DOHH2 (cell line): Measurements from ENCODE around the gene CFAP69.

Experiments
- H3F3A ChIP-seq: fragments of 200-600 bp; sonication (generic), shearing (Covaris generic); 2 replicates; pipeline ENCODE4 v1.6.0; 2016; ENCODE audit warnings: antibody characterized with exemption, mild to moderate bottlenecking; ENCODE audit not compliant: control insufficient read depth, insufficient read depth
- H3K27ac ChIP-seq: fragments of 200-600 bp; sonication (generic); 2 replicates; pipeline ENCODE4 v1.5.1; 2014; ENCODE audit warnings: low read depth, mild to moderate bottlenecking, low read length, moderate library complexity
- H3K27me3 ChIP-seq: fragments of 200-600 bp; sonication (generic); 2 replicates; pipeline ENCODE4 v1.6.1; 2014; ENCODE audit warnings: mild to moderate bottlenecking, low read length, mixed read lengths; ENCODE audit not compliant: control insufficient read depth
- H3K36me3 ChIP-seq: fragments of 200-600 bp; sonication (generic); 2 replicates; pipeline ENCODE4 v1.6.1; 2014; ENCODE audit warnings: mild to moderate bottlenecking, low read length, moderate library complexity, mixed read lengths; ENCODE audit not compliant: control insufficient read depth
- H3K4me1 ChIP-seq: fragments of 200-600 bp; sonication (generic); 2 replicates; pipeline ENCODE4 v1.6.1; 2014; ENCODE audit warnings: mild to moderate bottlenecking, low read length, mixed read lengths; ENCODE audit not compliant: control insufficient read depth
- H3K4me2 ChIP-seq: fragments of 200-600 bp; sonication (generic); 2 replicates; pipeline ENCODE4 v1.6.0; 2014; ENCODE audit warnings: mild to moderate bottlenecking, low read length, moderate library complexity
- H3K4me3 ChIP-seq: fragments of 200-600 bp; sonication (generic); 2 replicates; pipeline ENCODE4 v1.5.1; 2014; ENCODE audit warnings: mild to moderate bottlenecking, low read length, mixed read lengths
- H3K79me2 ChIP-seq: fragments of 200-600 bp; sonication (generic); 2 replicates; pipeline ENCODE4 v1.6.1; 2014; ENCODE audit warnings: mild to moderate bottlenecking, low read length, mixed read lengths; ENCODE audit not compliant: control insufficient read depth
- H3K9me2 ChIP-seq: fragments of 200-600 bp; sonication (generic); replicated peaks from 2 replicates; pipeline ENCODE4 v1.6.1; 2014; ENCODE audit warnings: mild to moderate bottlenecking, low read length, mixed read lengths; ENCODE audit not compliant: control insufficient read depth
- H3K9me3 ChIP-seq: fragments of 200-600 bp; sonication (generic); 2 replicates; pipeline ENCODE4 v1.6.1; 2014; ENCODE audit warnings: antibody characterized with exemption, low read length, mixed read lengths; ENCODE audit not compliant: control insufficient read depth, insufficient read depth
- H4K20me1 ChIP-seq: fragments of 200-600 bp; sonication (generic); 2 replicates; pipeline ENCODE4 v1.6.0; 2014; ENCODE audit warnings: low read depth, mild to moderate bottlenecking, antibody characterized with exemption, low read length, moderate library complexity; ENCODE audit not compliant: control insufficient read depth, insufficient read depth
- EZH2phosphoT487 ChIP-seq: fragments of 200-600 bp; sonication (generic); IDR thresholded peaks from 2 replicates; pipeline ENCODE4 v1.6.1; 2017; ENCODE audit warnings: borderline replicate concordance, mild to moderate bottlenecking, antibody characterized with exemption, low read length, moderate library complexity, mixed read lengths
- TF ChIP-seq, protein P1 (sequence below): fragments of 200-600 bp; sonication (generic); IDR thresholded peaks from one replicate; pipeline ENCODE4 v1.5.1; 2014; ENCODE audit warnings: antibody characterized with exemption, mild to moderate bottlenecking, low read depth, low read length; ENCODE audit not compliant: poor library complexity, severe bottlenecking

CFAP69 gene, protein sequence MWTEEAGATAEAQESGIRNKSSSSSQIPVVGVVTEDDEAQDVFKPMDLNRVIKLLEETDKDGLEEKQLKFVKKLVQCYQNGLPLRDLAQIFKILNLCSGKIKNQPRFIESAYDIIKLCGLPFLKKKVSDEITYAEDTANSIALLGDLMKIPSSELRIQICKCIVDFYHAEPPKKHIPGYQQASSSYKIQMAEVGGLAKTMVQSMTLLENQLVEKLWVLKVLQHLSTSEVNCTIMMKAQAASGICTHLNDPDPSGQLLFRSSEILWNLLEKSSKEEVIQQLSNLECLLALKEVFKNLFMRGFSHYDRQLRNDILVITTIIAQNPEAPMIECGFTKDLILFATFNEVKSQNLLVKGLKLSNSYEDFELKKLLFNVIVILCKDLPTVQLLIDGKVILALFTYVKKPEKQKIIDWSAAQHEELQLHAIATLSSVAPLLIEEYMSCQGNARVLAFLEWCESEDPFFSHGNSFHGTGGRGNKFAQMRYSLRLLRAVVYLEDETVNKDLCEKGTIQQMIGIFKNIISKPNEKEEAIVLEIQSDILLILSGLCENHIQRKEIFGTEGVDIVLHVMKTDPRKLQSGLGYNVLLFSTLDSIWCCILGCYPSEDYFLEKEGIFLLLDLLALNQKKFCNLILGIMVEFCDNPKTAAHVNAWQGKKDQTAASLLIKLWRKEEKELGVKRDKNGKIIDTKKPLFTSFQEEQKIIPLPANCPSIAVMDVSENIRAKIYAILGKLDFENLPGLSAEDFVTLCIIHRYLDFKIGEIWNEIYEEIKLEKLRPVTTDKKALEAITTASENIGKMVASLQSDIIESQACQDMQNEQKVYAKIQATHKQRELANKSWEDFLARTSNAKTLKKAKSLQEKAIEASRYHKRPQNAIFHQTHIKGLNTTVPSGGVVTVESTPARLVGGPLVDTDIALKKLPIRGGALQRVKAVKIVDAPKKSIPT

DNA sequence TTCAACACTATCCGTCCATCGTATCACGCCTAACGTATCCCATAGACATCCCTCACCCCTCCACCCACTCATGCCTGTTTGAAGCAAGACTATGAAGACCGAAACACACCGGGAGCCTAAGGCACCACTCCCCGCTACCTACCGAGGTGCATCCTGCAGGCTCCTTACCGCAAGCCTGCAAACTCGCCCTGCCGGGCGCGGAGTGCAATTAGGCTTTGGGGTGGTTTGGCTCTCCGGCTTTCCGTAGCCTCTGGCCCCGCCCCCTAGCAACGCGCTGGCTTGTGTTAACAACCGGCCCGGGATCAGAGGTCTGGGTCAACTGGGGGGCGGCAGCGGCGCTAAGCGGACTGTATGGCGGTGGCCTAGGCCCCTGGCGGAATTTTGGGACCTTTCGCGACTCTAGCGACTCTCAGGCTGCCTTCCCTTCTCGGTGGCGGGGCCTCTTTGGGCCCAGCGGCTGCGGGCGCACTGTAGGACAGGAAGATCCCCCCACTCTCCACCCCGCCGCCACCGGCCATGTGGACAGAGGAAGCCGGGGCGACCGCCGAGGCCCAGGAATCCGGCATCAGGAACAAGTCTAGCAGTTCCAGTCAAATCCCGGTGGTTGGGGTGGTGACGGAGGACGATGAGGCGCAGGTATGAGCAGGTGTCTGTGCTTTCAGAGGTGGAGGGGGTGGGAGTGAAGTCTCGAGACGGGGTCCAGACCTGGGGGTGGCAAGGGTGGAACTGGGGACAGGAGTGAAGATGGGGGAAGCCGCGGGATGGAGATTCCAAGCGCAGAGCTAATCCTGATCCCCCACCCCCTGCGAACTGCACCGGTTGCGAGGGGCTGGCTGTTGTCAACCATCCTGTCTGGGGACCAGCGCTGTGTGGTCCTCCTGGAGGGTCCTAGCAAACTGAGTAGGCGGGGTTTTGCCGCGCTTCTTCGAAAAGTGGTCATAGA lies at the start of gene CFAP69:
CFAP69 (plus strand) TSS at position 266 of the 943 bp plus-strand sequence; CDS start at position 517, 251 bp downstream.
- no peaks in the 10 kb centered on the region for H3K79me2 ChIP-seq
- no peak within 1 kb of the TSS for H3K4me3 ChIP-seq
- no peaks in the 10 kb centered on the region for H3K9me2 ChIP-seq
- H3K36me3 ChIP-seq = no peaks in the 10 kb centered on the region
- no peaks in the 10 kb centered on the region for H3F3A ChIP-seq
- TF ChIP-seq, protein P1, sequence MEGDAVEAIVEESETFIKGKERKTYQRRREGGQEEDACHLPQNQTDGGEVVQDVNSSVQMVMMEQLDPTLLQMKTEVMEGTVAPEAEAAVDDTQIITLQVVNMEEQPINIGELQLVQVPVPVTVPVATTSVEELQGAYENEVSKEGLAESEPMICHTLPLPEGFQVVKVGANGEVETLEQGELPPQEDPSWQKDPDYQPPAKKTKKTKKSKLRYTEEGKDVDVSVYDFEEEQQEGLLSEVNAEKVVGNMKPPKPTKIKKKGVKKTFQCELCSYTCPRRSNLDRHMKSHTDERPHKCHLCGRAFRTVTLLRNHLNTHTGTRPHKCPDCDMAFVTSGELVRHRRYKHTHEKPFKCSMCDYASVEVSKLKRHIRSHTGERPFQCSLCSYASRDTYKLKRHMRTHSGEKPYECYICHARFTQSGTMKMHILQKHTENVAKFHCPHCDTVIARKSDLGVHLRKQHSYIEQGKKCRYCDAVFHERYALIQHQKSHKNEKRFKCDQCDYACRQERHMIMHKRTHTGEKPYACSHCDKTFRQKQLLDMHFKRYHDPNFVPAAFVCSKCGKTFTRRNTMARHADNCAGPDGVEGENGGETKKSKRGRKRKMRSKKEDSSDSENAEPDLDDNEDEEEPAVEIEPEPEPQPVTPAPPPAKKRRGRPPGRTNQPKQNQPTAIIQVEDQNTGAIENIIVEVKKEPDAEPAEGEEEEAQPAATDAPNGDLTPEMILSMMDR = no peak
- TF ChIP-seq EZH2phosphoT487 = no peak
- H3K9me3 ChIP-seq = no peaks in the 10 kb centered on the region; the same call in 1 of the 2 replicates
- H3K27me3 ChIP-seq = peaks cover 11% of the 10 kb centered on the region
- H4K20me1 ChIP-seq = no peaks in the 10 kb centered on the region
- H3K4me1 ChIP-seq = no peaks in the 10 kb centered on the region
- H3K4me2 ChIP-seq = no peak within 1 kb of the TSS
- H3K27ac ChIP-seq = no peak within 1 kb of the TSS

DNA sequence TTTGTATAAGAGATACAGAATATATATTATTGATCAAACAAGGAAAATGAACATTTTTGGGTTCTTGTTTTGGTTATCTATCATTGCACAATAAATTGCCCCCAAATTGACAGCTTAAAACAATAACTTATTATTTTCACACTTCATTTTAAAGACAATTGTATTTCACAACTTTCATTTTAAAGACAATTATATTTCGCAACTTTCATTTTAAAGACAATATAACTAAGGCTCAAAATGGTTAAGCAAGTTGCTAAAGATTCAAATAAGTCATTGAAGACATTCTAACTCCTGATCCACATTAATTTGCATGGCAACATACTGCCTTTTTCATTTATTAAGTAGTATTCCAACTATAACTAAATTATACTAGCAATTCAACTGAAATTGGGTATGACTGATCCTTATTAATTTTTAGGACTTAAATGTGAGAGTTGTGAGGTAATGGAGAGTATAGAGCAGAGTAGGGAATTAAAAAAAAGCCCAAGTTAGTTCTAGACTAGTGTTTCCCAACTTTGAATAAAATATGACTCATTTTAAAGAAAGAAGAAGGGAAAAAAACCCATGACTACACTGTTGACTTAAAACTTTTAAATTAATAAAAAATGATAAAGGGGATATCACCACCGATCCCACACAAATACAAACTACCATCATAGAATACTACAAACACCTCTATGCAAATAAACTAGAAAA lies 43.3 kb upstream of the CFAP69 start:
- no peaks in the 10 kb centered on the region for H3K9me2 ChIP-seq
- no peak overlapping the region for H3K4me3 ChIP-seq
- H3K9me3 ChIP-seq = no peaks in the 10 kb centered on the region
- no peak overlapping the region for H3K4me2 ChIP-seq
- 0 out of 2 replicates have a peak, but pooled peaks cover 3% of the 10 kb centered on the region for H3K27me3 ChIP-seq
- H4K20me1 ChIP-seq = no peaks in the 10 kb centered on the region
- H3K36me3 ChIP-seq = no peaks in the 10 kb centered on the region
- H3K79me2 ChIP-seq = no peaks in the 10 kb centered on the region
- no peaks in the 10 kb centered on the region for H3F3A ChIP-seq
- TF ChIP-seq, protein P1 = no peak
- TF ChIP-seq EZH2phosphoT487 = no peak
- no peaks in the 10 kb centered on the region for H3K4me1 ChIP-seq
- no peak overlapping the region for H3K27ac ChIP-seq

DNA sequence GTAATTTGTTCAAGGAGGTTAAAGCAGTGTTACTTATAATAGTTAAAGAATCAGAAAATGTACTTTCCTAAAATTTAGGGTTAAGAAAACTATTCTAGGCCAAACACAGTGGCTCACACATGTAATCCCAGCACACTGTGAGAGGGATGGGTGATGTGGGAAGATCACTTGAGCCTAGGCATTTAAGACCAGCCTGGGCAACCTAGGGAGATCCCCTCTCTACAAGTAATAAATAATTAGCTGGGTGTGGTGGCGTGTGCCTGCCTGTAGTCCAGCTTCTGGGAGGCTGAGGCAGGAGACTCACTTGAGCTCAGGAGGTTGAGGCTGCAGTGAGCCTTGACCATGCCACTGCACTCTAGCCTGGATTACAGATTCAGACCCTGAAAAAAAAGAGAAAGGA lies 37.0 kb upstream of the CFAP69 start:
- Histone ChIP-seq H4K20me1 (no peaks in the 10 kb centered on the region), H3K36me3 (no peaks in the 10 kb centered on the region), H3K27me3 (0 out of 2 replicates have a peak, but pooled peaks cover 3% of the 10 kb centered on the region), H3K4me1 (no peaks in the 10 kb centered on the region), H3F3A (no peaks in the 10 kb centered on the region), H3K9me2 (no peaks in the 10 kb centered on the region), H3K27ac (no peak overlapping the region), H3K9me3 (no peaks in the 10 kb centered on the region), H3K79me2 (no peaks in the 10 kb centered on the region), H3K4me2 (no peak overlapping the region), H3K4me3 (no peak overlapping the region)
- TF ChIP-seq EZH2phosphoT487 = no peak
- TF ChIP-seq, protein P1 = no peak
